ENCODE data around the gene BNIP2. TPM values are rescaled to one million over a fixed set of nuclear protein-coding genes. Genes with fewer than 3 reads are reported as not detected.
"Not testable (repeated sequence)": the region's sequence is repeated elsewhere in the genome, so short reads cannot be mapped to it uniquely, and the experiment has no call there.

The BNIP2 gene
- total RNA-seq, 1 experiment from 2014 or later, result 30.6 TPM

GRCh38 chr15:59674361-59674877 lies 14.7 kb downstream of the BNIP2 start:
- H3K27me3 ChIP-seq (ENCODE audit: control insufficient read depth, insufficient read depth, low read length), result no peaks in the 10 kb centered on the region
- no peak overlapping the region for H3K4me3 ChIP-seq (ENCODE audit: insufficient read depth, low read depth, low read length)
- peaks cover 22% of the 10 kb centered on the region for H3K36me3 ChIP-seq (replicated peaks; ENCODE audit: control insufficient read depth, insufficient read depth, low read length)
- no peak for DNase-seq

GRCh38 chr15:59668556-59668955 lies 20.6 kb downstream of the BNIP2 start:
- Histone ChIP-seq H3K4me3 (ENCODE audit: insufficient read depth, low read depth, low read length) (no peak overlapping the region), H3K36me3 (replicated peaks; ENCODE audit: control insufficient read depth, insufficient read depth, low read length) (peaks cover 17% of the 10 kb centered on the region), H3K27me3 (ENCODE audit: control insufficient read depth, insufficient read depth, low read length) (no peaks in the 10 kb centered on the region)
- no peak for DNase-seq

GRCh38 chr15:59662260-59662659 lies 26.9 kb downstream of the BNIP2 start:
- peaks cover 5% of the 10 kb centered on the region for H3K36me3 ChIP-seq (replicated peaks; ENCODE audit: control insufficient read depth, insufficient read depth, low read length)
- DNase-seq, result no peak
- H3K27me3 ChIP-seq (ENCODE audit: control insufficient read depth, insufficient read depth, low read length), result no peaks in the 10 kb centered on the region
- no peak overlapping the region for H3K4me3 ChIP-seq (ENCODE audit: insufficient read depth, low read depth, low read length)

GRCh38 chr15:59659366-59659765 lies 29.8 kb downstream of the BNIP2 start:
- Histone ChIP-seq H3K36me3 (replicated peaks; ENCODE audit: control insufficient read depth, insufficient read depth, low read length) (peaks cover 5% of the 10 kb centered on the region), H3K4me3 (ENCODE audit: insufficient read depth, low read depth, low read length) (no peak overlapping the region), H3K27me3 (ENCODE audit: control insufficient read depth, insufficient read depth, low read length) (no peaks in the 10 kb centered on the region)
- DNase-seq, result no peak

GRCh38 chr15:59657635-59658125 lies 31.4 kb downstream of the BNIP2 start:
- 0 out of 2 replicates have a peak, but pooled peaks cover 2% of the 10 kb centered on the region for H3K36me3 ChIP-seq (replicated peaks; ENCODE audit: control insufficient read depth, insufficient read depth, low read length)
- no peaks in the 10 kb centered on the region for H3K27me3 ChIP-seq (ENCODE audit: control insufficient read depth, insufficient read depth, low read length)
- no peak overlapping the region for H3K4me3 ChIP-seq (ENCODE audit: insufficient read depth, low read depth, low read length)
- no peak for DNase-seq

- Histone ChIP-seq H3K36me3 (replicated peaks; ENCODE audit: control insufficient read depth, insufficient read depth, low read length) (no peaks in the 10 kb centered on the region), H3K27me3 (ENCODE audit: control insufficient read depth, insufficient read depth, low read length) (no peaks in the 10 kb centered on the region), H3K4me3 (ENCODE audit: insufficient read depth, low read depth, low read length) (peak within 1 kb of the TSS; percentile 79)
- peak; percentile 96 for DNase-seq
Observed at GRCh38 chr15:59656897-59657634, 32.1 kb downstream of the BNIP2 start, which contains the start of gene GTF2A2. GTF2A2 (minus strand) TSS chr15:59657515; CDS start chr15:59652277, 5,238 bp downstream.

GRCh38 chr15:59654046-59654445 lies 35.1 kb downstream of the BNIP2 start:
- no peak overlapping the region for H3K4me3 ChIP-seq (ENCODE audit: insufficient read depth, low read depth, low read length)
- peaks cover 2% of the 10 kb centered on the region; the same call in 1 of the 2 replicates for H3K36me3 ChIP-seq (replicated peaks; ENCODE audit: control insufficient read depth, insufficient read depth, low read length)
- DNase-seq, result no peak

GRCh38 chr15:59649603-59650002 lies 39.5 kb downstream of the BNIP2 start:
- peaks cover 4% of the 10 kb centered on the region; the same call in 1 of the 2 replicates for H3K36me3 ChIP-seq (replicated peaks; ENCODE audit: control insufficient read depth, insufficient read depth, low read length)
- no peak overlapping the region for H3K4me3 ChIP-seq (ENCODE audit: insufficient read depth, low read depth, low read length)
- no peak for DNase-seq
- no peaks in the 10 kb centered on the region for H3K27me3 ChIP-seq (ENCODE audit: control insufficient read depth, insufficient read depth, low read length)

More at GRCh38 chr15:59654046-59654445, 35.1 kb downstream of the BNIP2 start:
- H3K27me3 ChIP-seq (ENCODE audit: control insufficient read depth, insufficient read depth, low read length), result no peaks in the 10 kb centered on the region

- H3K4me3 ChIP-seq (ENCODE audit: insufficient read depth, low read depth, low read length), result no peak overlapping the region
- H3K36me3 ChIP-seq (replicated peaks; ENCODE audit: control insufficient read depth, insufficient read depth, low read length), result peaks cover 6% of the 10 kb centered on the region; the same call in 1 of the 2 replicates
- DNase-seq, result no peak
- no peaks in the 10 kb centered on the region for H3K27me3 ChIP-seq (ENCODE audit: control insufficient read depth, insufficient read depth, low read length)
Observed at GRCh38 chr15:59647085-59647484, 42.0 kb downstream of the BNIP2 start.

GRCh38 chr15:59646277-59646676 lies 42.8 kb downstream of the BNIP2 start:
- Histone ChIP-seq H3K36me3 (replicated peaks; ENCODE audit: control insufficient read depth, insufficient read depth, low read length) (peaks cover 4% of the 10 kb centered on the region; the same call in 1 of the 2 replicates), H3K27me3 (ENCODE audit: control insufficient read depth, insufficient read depth, low read length) (no peaks in the 10 kb centered on the region), H3K4me3 (ENCODE audit: insufficient read depth, low read depth, low read length) (no peak overlapping the region)
- no peak for DNase-seq

- not testable (repeated sequence) for DNase-seq; H3K36me3 ChIP-seq (replicated peaks; ENCODE audit: control insufficient read depth, insufficient read depth, low read length); H3K27me3 ChIP-seq (ENCODE audit: control insufficient read depth, insufficient read depth, low read length); H3K4me3 ChIP-seq (ENCODE audit: insufficient read depth, low read depth, low read length)
Observed at GRCh38 chr15:59645812-59646211, 43.3 kb downstream of the BNIP2 start.

- no peak for DNase-seq
- Histone ChIP-seq H3K36me3 (replicated peaks; ENCODE audit: control insufficient read depth, insufficient read depth, low read length) (peaks cover 4% of the 10 kb centered on the region), H3K27me3 (ENCODE audit: control insufficient read depth, insufficient read depth, low read length) (no peaks in the 10 kb centered on the region), H3K4me3 (ENCODE audit: insufficient read depth, low read depth, low read length) (no peak overlapping the region)
Observed at GRCh38 chr15:59644756-59645155, 44.4 kb downstream of the BNIP2 start.

- Histone ChIP-seq H3K4me3 (ENCODE audit: insufficient read depth, low read depth, low read length) (no peak overlapping the region), H3K27me3 (ENCODE audit: control insufficient read depth, insufficient read depth, low read length) (no peaks in the 10 kb centered on the region), H3K36me3 (replicated peaks; ENCODE audit: control insufficient read depth, insufficient read depth, low read length) (peaks cover 4% of the 10 kb centered on the region)
- DNase-seq, result no peak
Observed at GRCh38 chr15:59642351-59642750, 46.8 kb downstream of the BNIP2 start.

- H3K4me3 ChIP-seq (ENCODE audit: insufficient read depth, low read depth, low read length); H3K36me3 ChIP-seq (replicated peaks; ENCODE audit: control insufficient read depth, insufficient read depth, low read length); H3K27me3 ChIP-seq (ENCODE audit: control insufficient read depth, insufficient read depth, low read length); DNase-seq: not testable (repeated sequence)
Observed at GRCh38 chr15:59637507-59637906, 51.6 kb downstream of the BNIP2 start.

GRCh38 chr15:59636184-59636583 lies 52.9 kb downstream of the BNIP2 start:
- Histone ChIP-seq H3K4me3 (ENCODE audit: insufficient read depth, low read depth, low read length) (no peak overlapping the region), H3K27me3 (ENCODE audit: control insufficient read depth, insufficient read depth, low read length) (no peaks in the 10 kb centered on the region)
- DNase-seq, result no peak

More at GRCh38 chr15:59636184-59636583, 52.9 kb downstream of the BNIP2 start:
- H3K36me3 ChIP-seq (replicated peaks; ENCODE audit: control insufficient read depth, insufficient read depth, low read length), result no peaks in the 10 kb centered on the region; the same call in none of the 2 replicates

All from H7 (cell line).